Adrenal gland (tissue), 5 donors: ENCODE results near the gene MYO1A.

ENCODE experiments used
- CTCF ChIP-seq, 6 experiments: fragments of 450-650 bp in 4 of 6; fragments of 200-600 bp in 2 of 6; sonication (generic) in 1 of 6; IDR thresholded peaks; 1 replicate in 5 of 6; 2 replicates in 1 of 6; pipeline versions ENCODE4 v1.5.1 to v1.8.0; 2016 to 2021; ENCODE audit warnings: antibody characterized with exemption in 6 of 6, mild to moderate bottlenecking in 2 of 6, moderate library complexity in 1 of 6
- POLR2A ChIP-seq, 2 donors: fragments of 450-650 bp; IDR thresholded peaks; one replicate each; pipeline ENCODE4 v1.6.1; 2017; ENCODE audit warnings: antibody characterized with exemption in 2 of 2, mild to moderate bottlenecking in 2 of 2, moderate library complexity in 1 of 2
- donor health status: DM: no; HTN: no; CAD: no.

GRCh38 chr12:57085999-57086492, 36.1 kb upstream of the MYO1A start:
- TF ChIP-seq POLR2A (IDR thresholded peaks at IDR 0.05) (no peak), CTCF (IDR thresholded peaks at IDR 0.05) (no peak)
